LNCAP (cell line): ENCODE data around the gene SLC51B.

Source experiments
- CTCF ChIP-seq: fragments of 450-650 bp; IDR thresholded peaks from 2 replicates; pipeline ENCODE4 v1.5.1; 2017; ENCODE audit warnings: mild to moderate bottlenecking

The SLC51B gene

GRCh38 chr15:65085207-65085753, 40.1 kb downstream of the SLC51B start:
- TF ChIP-seq CTCF = no peak

DNA sequence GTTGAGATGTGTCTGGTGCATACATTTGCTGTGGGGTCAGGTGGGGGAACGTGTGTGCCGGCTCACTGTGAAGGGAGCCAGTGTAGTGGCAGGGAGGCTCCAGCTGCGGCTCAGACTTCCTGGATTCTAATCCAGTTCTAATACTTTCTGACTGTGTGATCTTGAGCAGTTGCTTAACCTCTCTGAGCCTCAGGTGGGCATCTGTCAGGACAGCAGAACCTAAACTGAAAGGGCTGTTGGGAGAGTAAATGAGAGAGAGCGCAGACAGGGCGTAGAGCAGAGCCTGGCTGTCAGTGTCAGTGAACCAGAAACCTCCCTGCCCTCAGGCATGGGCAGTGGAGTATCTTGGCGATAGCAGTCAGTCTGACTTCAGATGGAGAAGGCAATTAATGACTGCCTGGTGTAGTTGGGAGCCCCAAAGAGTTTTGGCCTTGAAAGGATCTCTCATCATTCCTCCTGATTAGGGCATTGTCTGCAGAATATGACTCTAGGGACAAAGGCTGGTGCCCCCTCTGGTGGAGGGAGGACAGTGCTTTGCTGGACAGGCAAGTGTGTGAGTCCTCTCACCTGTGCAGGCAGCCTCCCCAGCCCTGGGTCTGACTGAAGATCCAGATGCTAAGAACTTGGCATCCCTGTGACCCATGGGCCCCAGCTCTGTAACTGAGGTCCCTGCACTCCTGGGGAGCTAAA, 40.9 kb downstream of the SLC51B start:
- peak; percentile 44 for TF ChIP-seq CTCF

GRCh38 chr15:65086680-65087111, 41.5 kb downstream of the SLC51B start:
- no peak for TF ChIP-seq CTCF

DNA sequence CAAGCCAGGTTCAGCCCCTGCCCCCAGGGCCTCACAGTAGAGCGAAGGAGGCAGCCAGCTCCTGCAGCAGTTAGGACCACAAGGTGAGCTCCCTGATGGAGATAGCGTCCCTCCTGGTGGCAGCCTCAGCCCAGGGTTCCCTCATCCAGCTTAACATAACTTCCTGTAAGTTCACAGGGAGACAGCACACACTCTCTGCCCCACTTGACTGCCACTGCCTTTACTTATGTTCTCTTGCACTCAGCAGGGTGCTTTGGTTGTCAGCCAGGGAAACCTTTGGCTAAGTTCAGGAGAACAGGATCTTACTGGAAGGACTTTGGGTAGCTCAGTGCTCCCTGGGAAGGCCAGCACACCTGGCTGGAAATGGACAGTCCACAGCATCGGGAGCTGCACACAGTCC, 42.2 kb downstream of the SLC51B start:
- TF ChIP-seq CTCF = no peak

DNA sequence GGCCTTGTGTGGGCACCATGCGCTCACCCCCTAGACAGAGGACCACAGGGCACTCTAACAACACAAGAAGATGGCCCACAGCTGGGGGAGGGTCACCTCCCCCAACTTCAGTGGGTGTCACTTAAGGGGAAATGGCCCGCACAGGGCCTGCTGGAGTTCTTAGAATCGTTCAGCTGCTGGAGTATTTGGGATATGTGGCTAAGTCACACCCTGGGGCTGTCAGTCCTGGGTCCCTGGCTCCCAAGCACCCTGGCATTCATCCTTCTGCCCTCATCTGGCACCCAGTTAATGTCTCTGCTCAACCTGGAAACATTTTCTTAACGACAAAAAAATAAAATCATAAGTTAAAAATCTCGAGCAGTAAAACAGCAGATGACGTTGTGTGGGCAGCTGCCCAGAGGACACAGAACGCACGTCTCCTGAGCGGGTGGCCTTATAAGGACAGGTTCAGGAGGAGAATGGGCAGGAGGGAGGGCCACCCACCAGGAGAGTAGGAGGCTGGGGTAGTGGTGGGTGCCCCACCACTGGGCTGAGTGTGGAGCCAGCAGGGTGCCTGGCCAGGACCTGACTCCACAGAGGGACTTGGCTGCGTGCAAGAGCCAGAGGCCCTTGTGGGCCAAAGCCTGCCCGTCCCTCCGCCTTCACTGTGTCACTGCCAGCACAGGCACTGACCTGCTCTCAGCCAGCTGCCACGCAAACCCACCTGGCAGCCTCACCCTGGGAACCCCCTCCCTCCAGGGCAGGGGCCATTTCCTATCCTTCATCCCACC, 42.9 kb downstream of the SLC51B start:
- TF ChIP-seq CTCF = no peak

GRCh38 chr15:65088643-65089021, 43.4 kb downstream of the SLC51B start:
- no peak for TF ChIP-seq CTCF

DNA sequence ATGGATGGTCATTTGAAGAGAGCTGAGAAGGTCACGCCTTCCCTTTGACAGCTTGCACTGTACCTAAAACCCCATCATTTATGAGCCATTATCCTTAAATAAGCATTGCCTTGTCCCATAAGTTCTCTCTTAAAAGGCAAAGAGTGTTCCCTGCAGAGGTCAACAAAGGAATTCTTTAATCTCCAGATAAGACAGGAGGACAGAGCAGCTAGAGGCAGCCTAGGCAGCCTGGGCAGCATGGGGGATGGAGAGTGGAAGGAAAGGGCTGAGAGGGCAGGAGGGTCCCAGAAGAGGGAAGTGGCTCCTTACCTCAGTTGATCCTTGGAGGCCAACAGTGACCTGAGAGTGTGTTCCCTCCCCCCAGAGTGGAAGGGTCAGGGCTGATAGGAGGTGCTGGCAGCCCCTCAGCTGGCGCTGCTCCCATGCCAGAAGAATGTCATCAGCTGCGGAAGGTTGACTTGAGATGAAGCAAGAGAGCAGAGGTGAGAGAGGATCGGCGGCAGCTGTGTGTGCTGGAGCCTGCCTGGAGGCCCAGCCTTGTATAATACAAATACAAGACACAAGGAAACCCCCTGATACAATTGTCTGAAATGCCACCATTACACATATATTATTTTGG, 44.1 kb downstream of the SLC51B start:
- no peak for TF ChIP-seq CTCF
